K562 (cell line): ENCODE measurements around the gene LMX1B. TPM values are rescaled to one million over a fixed set of nuclear protein-coding genes. Genes with fewer than 3 reads are reported as not detected.

Experiments used
- ATAC-seq: fragments of 200-7000 bp; cut with Tn5 transposase; 3 replicates; pipeline ENCODE4 v1.9.1; 2020; ENCODE audit warnings: moderate library complexity
- BruUV-seq: library from RNA; stranded (reverse); fragments of 400-500 nt; replicated peaks from 2 replicates; lab custom pipeline; 2021; lab: Mats Ljungman, UMichigan
- CTCF ChIA-PET: fragments of 300-600 bp; formaldehyde crosslinking; extraction: SDS; loops from one replicate; lab custom pipeline; 2021; ENCODE audit warnings: low intra/inter-chr PET ratio; lab: Yijun Ruan, JAX
- POLR2A ChIA-PET: fragments of 300-600, 350-650 bp; sonication (Branson Sonifier 250); formaldehyde crosslinking; extraction: SDS; loops from one replicate; lab custom pipeline; 2021; ENCODE audit warnings: antibody characterized with exemption, inconsistent platforms; lab: Yijun Ruan, JAX
- DNase-seq, 4 experiments: peaks; one replicate each; pipeline versions ENCODE4 v3.0.0 to v3.0.0-alpha.2; 2011 to 2018; ENCODE audit warnings: low spot score in 3 of 4, mixed read lengths in 3 of 4; ENCODE audit errors: extremely low read depth in 1 of 4
- FAIRE-seq: peaks from 2 replicates; lab custom pipeline; 2011; peaks lifted over from hg19 to GRCh38; lab: Jason Lieb, UNC
- H2AFZ ChIP-seq: 2 replicates; pipeline ENCODE4 v1.6.0; 2011; ENCODE audit warnings: low read depth, low read length, control low read depth, inconsistent platforms
- H3K27ac ChIP-seq: fragments of 200-600 bp; 3 replicates; pipeline ENCODE4 v1.8.0; 2011; ENCODE audit warnings: low read depth, mild to moderate bottlenecking, control low read depth, inconsistent platforms, low read length, moderate library complexity, mixed read lengths; ENCODE audit errors: extremely low read depth
- H3K27me3 ChIP-seq, 2 experiments: fragments of 300-600 bp in 1 of 2; 2 replicates in 1 of 2; 3 replicates in 1 of 2; pipeline versions ENCODE4 v1.6.0 to v1.8.0; 2011; ENCODE audit warnings: inconsistent platforms in 2 of 2, low read length in 2 of 2, mild to moderate bottlenecking in 1 of 2, mixed read lengths in 1 of 2, moderate library complexity in 1 of 2; ENCODE audit not compliant: control insufficient read depth in 2 of 2, insufficient read depth in 2 of 2
- H3K36me3 ChIP-seq: fragments of 300-600 bp; 3 replicates; pipeline ENCODE4 v1.8.0; 2011; ENCODE audit warnings: mild to moderate bottlenecking, low read length, inconsistent platforms; ENCODE audit not compliant: control insufficient read depth, insufficient read depth
- H3K4me1 ChIP-seq, 2 experiments: fragments of 200-600 bp in 1 of 2; replicated peaks in 1 of 2; 2 replicates in 1 of 2; 3 replicates in 1 of 2; pipeline versions ENCODE4 v1.5.1 to v1.8.0; 2011; ENCODE audit warnings: inconsistent platforms in 2 of 2, low read length in 2 of 2, mild to moderate bottlenecking in 1 of 2, mixed read lengths in 1 of 2, moderate library complexity in 1 of 2; ENCODE audit not compliant: control insufficient read depth in 2 of 2, insufficient read depth in 2 of 2
- H3K4me2 ChIP-seq: 2 replicates; pipeline ENCODE4 v1.6.1; 2011; ENCODE audit warnings: low read length, control low read depth, inconsistent platforms, mixed read lengths; ENCODE audit not compliant: insufficient read depth
- H3K4me3 ChIP-seq: fragments of 200-600 bp; sonication (generic), shearing (Covaris generic); 2 replicates; pipeline ENCODE4 v1.5.1; 2016; ENCODE audit warnings: control low read depth, inconsistent platforms
- H3K79me2 ChIP-seq: fragments of 200-600 bp; 3 replicates; pipeline ENCODE4 v1.8.0; 2011; ENCODE audit warnings: low read length, inconsistent platforms; ENCODE audit not compliant: control insufficient read depth, insufficient read depth
- H3K9ac ChIP-seq, 2 experiments: 2 replicates each; pipeline versions ENCODE4 v1.6.0 to v1.6.1; 2011; ENCODE audit warnings: low read depth in 2 of 2, low read length in 2 of 2, control low read depth in 1 of 2, inconsistent platforms in 1 of 2, mild to moderate bottlenecking in 1 of 2, mixed read lengths in 1 of 2; ENCODE audit not compliant: insufficient read depth in 1 of 2
- H3K9me1 ChIP-seq: one replicate; pipeline ENCODE4 v1.6.0; 2011; ENCODE audit warnings: inconsistent platforms, mild to moderate bottlenecking, low read length, moderate library complexity; ENCODE audit not compliant: control insufficient read depth, insufficient read depth
- H3K9me3 ChIP-seq: replicated peaks from 2 replicates; pipeline ENCODE4 v1.5.1; 2011; ENCODE audit warnings: low read depth, low read length, inconsistent platforms; ENCODE audit not compliant: control insufficient read depth, insufficient read depth
- H4K20me1 ChIP-seq: replicated peaks from 2 replicates; pipeline ENCODE4 v1.6.1; 2011; ENCODE audit warnings: low read length, inconsistent platforms, mixed read lengths; ENCODE audit not compliant: control insufficient read depth, insufficient read depth
- TAL1 ChIP-seq: fragments of 450-650 bp; IDR thresholded peaks from 2 replicates; pipeline ENCODE4 v1.6.1; 2016; ENCODE audit warnings: mild to moderate bottlenecking
- WGBS: fragments of 100-300 bp; shearing (Covaris generic); methylation state at CpG from one replicate; pipeline ENCODE4 v1.1.6; 2016; ENCODE audit warnings: low coverage, mixed read lengths; ENCODE audit not compliant: insufficient coverage; ENCODE audit errors: missing lambda C conversion rate; 5-methylcytosine and 5-hydroxymethylcytosine counted together
- in situ Hi-C: fragments of 300-500 bp; cut with MboI; formaldehyde crosslinking; loops from 4 replicates; pipeline ENCODE4 v1.15.0; 2018; ENCODE audit warnings: inconsistent platforms, mixed read lengths
- intact Hi-C: fragments of 100-400 bp; cut with micrococcal nuclease; formaldehyde crosslinking; loops from 2 replicates; pipeline ENCODE4 v1.14.2; 2022
- polyA plus RNA-seq, 8 experiments: library from polyadenylated mRNA; depleted of rRNA in 4 of 8; stranded (reverse) in 5 of 8; unstranded in 3 of 8; fragments of >200 nt; fragmentation: Nextera tagmentation in 2 of 8; fragmentation: Illumina TruSeq in 1 of 8; extraction: Ambion mirVana in 2 of 8; extraction: Trizol in 1 of 8; gene quantifications; 2 replicates each; pipeline versions ENCODE4 v1.2.1 to v1.2.3, GENCODE V29; 2011 to 2014; ENCODE audit warnings: inconsistent platforms in 1 of 8, missing spikeins in 1 of 8
- total RNA-seq, 7 experiments: library from RNA; depleted of rRNA in 6 of 7; stranded (reverse); fragments of >200 nt in 6 of 7; fragmentation: Illumina TruSeq in 2 of 7; extraction: Trizol in 2 of 7; gene quantifications; 2 replicates each; pipeline versions ENCODE4 v1.2.1 to v1.2.3, GENCODE V29; 2011 to 2021; ENCODE audit warnings: low replicate concordance in 1 of 7
- TF ChIP-seq, protein P1 (sequence below), 2 experiments: IDR thresholded peaks; 2 replicates each; pipeline ENCODE4 v1.6.1; 2011; ENCODE audit warnings: borderline replicate concordance in 1 of 2, control low read depth in 1 of 2, low read depth in 1 of 2, low read length in 1 of 2, mild to moderate bottlenecking in 1 of 2, mixed read lengths in 1 of 2, moderate library complexity in 1 of 2; ENCODE audit not compliant: insufficient read depth in 1 of 2, insufficient read length in 1 of 2, poor library complexity in 1 of 2, severe bottlenecking in 1 of 2; ENCODE audit errors: extremely low read depth in 1 of 2

The LMX1B gene
- total and polyA plus RNA-seq, 9 of the 15 experiments (the other 6 are each of a cell fraction or from before 2014, with no cell fraction given): not detected

DNA sequence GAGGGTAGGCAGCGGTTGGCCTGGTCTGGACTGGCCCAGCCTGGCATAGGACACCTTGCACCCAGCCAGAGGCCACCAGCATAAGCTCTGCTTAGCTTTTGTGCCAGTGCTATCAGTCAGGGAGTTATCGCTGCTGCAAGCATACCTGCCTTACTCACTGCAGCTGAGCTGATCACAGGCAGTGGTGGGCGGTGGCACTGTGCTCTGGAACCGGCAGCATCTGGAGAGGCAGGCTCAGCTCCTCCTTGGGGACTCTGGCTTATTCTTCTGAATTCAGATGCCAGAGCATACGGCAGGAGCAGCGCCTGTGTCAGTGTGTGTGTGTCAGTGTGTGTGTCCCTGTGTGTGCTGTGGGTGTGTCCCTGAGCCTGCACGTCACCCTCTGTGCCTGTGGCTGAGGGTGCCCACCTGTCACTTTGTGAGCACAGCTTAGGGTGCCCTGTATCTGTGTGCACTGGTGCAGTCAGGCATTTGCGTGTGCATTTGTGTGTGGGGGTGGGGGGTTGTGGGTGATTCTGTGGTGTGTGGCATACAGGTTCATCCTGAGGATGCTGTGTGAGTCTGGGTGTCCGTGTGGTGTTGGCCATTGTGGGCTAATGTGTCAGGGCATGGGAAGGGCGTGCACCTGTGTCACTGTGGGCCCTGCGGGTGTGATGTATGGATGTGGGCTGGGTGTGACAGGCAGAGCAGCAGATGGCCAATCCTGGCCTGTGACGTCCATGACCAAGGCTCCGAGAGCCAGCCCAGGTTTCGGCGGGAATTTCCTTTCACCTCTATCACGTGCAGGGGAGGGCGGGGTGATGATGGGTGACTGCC lies 23.5 kb downstream of the LMX1B start:
- H3K27ac ChIP-seq: no peak overlapping the region

More for the DNA sequence above, 23.5 kb downstream of the LMX1B start:
- no peak for TF ChIP-seq TAL1
- TF ChIP-seq, protein P1, sequence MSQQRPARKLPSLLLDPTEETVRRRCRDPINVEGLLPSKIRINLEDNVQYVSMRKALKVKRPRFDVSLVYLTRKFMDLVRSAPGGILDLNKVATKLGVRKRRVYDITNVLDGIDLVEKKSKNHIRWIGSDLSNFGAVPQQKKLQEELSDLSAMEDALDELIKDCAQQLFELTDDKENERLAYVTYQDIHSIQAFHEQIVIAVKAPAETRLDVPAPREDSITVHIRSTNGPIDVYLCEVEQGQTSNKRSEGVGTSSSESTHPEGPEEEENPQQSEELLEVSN (IDR thresholded peaks at IDR 0.05; ENCODE audit: borderline replicate concordance in 1 of 2, extremely low read depth in 1 of 2, insufficient read depth in 1 of 2, insufficient read length in 1 of 2, low read depth in 1 of 2, low read length in 1 of 2, poor library complexity in 1 of 2, severe bottlenecking in 1 of 2): peak in 1 of 2 experiments; percentile 52
- TF ChIP-seq, all 486 proteins: peak for 1
- no peaks in the 10 kb centered on the region for H3K9me1 ChIP-seq
- H3K4me1 ChIP-seq: peaks cover 0 to 3% of the 10 kb centered on the region in 2 experiments; a peak in 1 of 5 replicates
- no peak for ATAC-seq
- intact Hi-C loops: no loop called here
- no TSS peak for BruUV-seq
- H3K9me3 ChIP-seq: no peaks in the 10 kb centered on the region
- H3K27me3 ChIP-seq: peaks cover 2 to 67% of the 10 kb centered on the region in 2 experiments; a peak in 3 of 5 replicates
- no peaks in the 10 kb centered on the region for H3K79me2 ChIP-seq
- POLR2A ChIA-PET: no interaction called here
- no peaks in the 10 kb centered on the region for H3K36me3 ChIP-seq
- no peak for DNase-seq
- in situ Hi-C loops: no loop called here
- CTCF ChIA-PET: no interaction called here
- H3K9ac ChIP-seq: no peak overlapping the region
- FAIRE-seq: no peak
- WGBS: 3% methylated on average over 13 of the region's 17 CpGs
- H4K20me1 ChIP-seq: peaks cover 15% of the 10 kb centered on the region; the same call in 1 of the 2 replicates
- no peak overlapping the region for H2AFZ ChIP-seq
- H3K4me3 ChIP-seq: no peak overlapping the region
- H3K4me2 ChIP-seq: no peak overlapping the region
